HepG2 (cell line): ENCODE data around the gene TOX2. TPM values are rescaled to one million over a fixed set of nuclear protein-coding genes. Genes with fewer than 3 reads are reported as not detected.

Experiments used
- AGO1 ChIP-seq: fragments of 200-400 bp; formaldehyde crosslinking; IDR thresholded peaks from 2 replicates; pipeline ENCODE4 v1.6.1; 2017; ENCODE audit warnings: mild to moderate bottlenecking, low read depth, low read length, moderate library complexity; ENCODE audit not compliant: poor library complexity, severe bottlenecking
- AKAP8 ChIP-seq: sonication (generic); formaldehyde crosslinking; IDR thresholded peaks from 2 replicates; pipeline ENCODE4 v1.5.1; 2020; ENCODE audit warnings: mild to moderate bottlenecking, missing genetic modification reagents
- BORCS8-MEF2B ChIP-seq: sonication (generic); formaldehyde crosslinking; IDR thresholded peaks from 2 replicates; pipeline ENCODE4 v1.8.0; 2022; ENCODE audit warnings: mild to moderate bottlenecking, missing genetic modification reagents
- DZIP1 ChIP-seq: sonication (generic); formaldehyde crosslinking; IDR thresholded peaks from 2 replicates; pipeline ENCODE4 v1.5.0; 2020; ENCODE audit warnings: mild to moderate bottlenecking, missing genetic modification reagents
- ESRRA ChIP-seq: sonication (generic); formaldehyde crosslinking; IDR thresholded peaks from 2 replicates; pipeline ENCODE4 v1.5.1; 2020; ENCODE audit warnings: mild to moderate bottlenecking, low read depth, missing genetic modification reagents
- HOXD1 ChIP-seq: sonication (generic); formaldehyde crosslinking; IDR thresholded peaks from 2 replicates; pipeline ENCODE4 v1.5.0; 2020; ENCODE audit warnings: missing genetic modification reagents
- JDP2 ChIP-seq: sonication (generic); formaldehyde crosslinking; IDR thresholded peaks from 2 replicates; pipeline ENCODE4 v1.8.1; 2022; ENCODE audit warnings: missing genetic modification reagents, borderline replicate concordance
- NCOA2 ChIP-seq: sonication (generic); formaldehyde crosslinking; IDR thresholded peaks from 2 replicates; pipeline ENCODE4 v1.8.0; 2022; ENCODE audit warnings: inconsistent platforms
- PCBP2 ChIP-seq: fragments of 200-400 bp; formaldehyde crosslinking; optimal IDR thresholded peaks from 2 replicates; pipeline ENCODE3; 2018; ENCODE audit warnings: low read length, low read depth; ENCODE audit not compliant: poor library complexity, severe bottlenecking
- POGZ ChIP-seq: sonication (generic); formaldehyde crosslinking; IDR thresholded peaks from 2 replicates; pipeline ENCODE4 v1.4.0; 2020; ENCODE audit warnings: mild to moderate bottlenecking, missing genetic modification reagents
- PPARG ChIP-seq: conservative IDR thresholded peaks from 2 replicates; pipeline ENCODE4 v1.6.1; 2016; ENCODE audit warnings: missing biosample characterization, missing genetic modification reagents
- RAD21 ChIP-seq: fragments of 450-650 bp; formaldehyde crosslinking; IDR thresholded peaks from 2 replicates; pipeline ENCODE4 v1.5.0; 2020; ENCODE audit warnings: mild to moderate bottlenecking
- SATB2 ChIP-seq: sonication (generic); formaldehyde crosslinking; IDR thresholded peaks from 2 replicates; pipeline ENCODE4 v1.5.0; 2020; ENCODE audit warnings: missing genetic modification reagents
- SCMH1 ChIP-seq: sonication (generic); formaldehyde crosslinking; IDR thresholded peaks from 2 replicates; pipeline ENCODE4 v1.9.0; 2021; ENCODE audit warnings: missing genetic modification reagents, mild to moderate bottlenecking, borderline replicate concordance
- SP2 ChIP-seq: sonication (generic); formaldehyde crosslinking; IDR thresholded peaks from 2 replicates; pipeline ENCODE4 v1.5.1; 2020; ENCODE audit warnings: mild to moderate bottlenecking, missing genetic modification reagents
- TAF1 ChIP-seq: sonication (generic); formaldehyde crosslinking; IDR thresholded peaks from 2 replicates; pipeline ENCODE4 v1.4.0; 2020; ENCODE audit warnings: missing genetic modification reagents
- TRIM24 ChIP-seq: sonication (generic); formaldehyde crosslinking; IDR thresholded peaks from 2 replicates; pipeline ENCODE4 v1.8.0; 2022; ENCODE audit warnings: mild to moderate bottlenecking, missing genetic modification reagents
- YEATS2 ChIP-seq: sonication (generic); formaldehyde crosslinking; IDR thresholded peaks from 2 replicates; pipeline ENCODE4 v1.4.0; 2020; ENCODE audit warnings: missing genetic modification reagents, borderline replicate concordance
- ZBTB39 ChIP-seq: sonication (generic); formaldehyde crosslinking; IDR thresholded peaks from 2 replicates; pipeline ENCODE4 v1.5.0; 2020; ENCODE audit warnings: missing genetic modification reagents
- ZNF121 ChIP-seq: sonication (generic); formaldehyde crosslinking; IDR thresholded peaks from 2 replicates; pipeline ENCODE4 v1.5.0; 2020; ENCODE audit warnings: mild to moderate bottlenecking, missing genetic modification reagents
- ZNF253 ChIP-seq: sonication (generic); formaldehyde crosslinking; IDR thresholded peaks from 2 replicates; pipeline ENCODE4 v1.8.0; 2022; ENCODE audit warnings: mild to moderate bottlenecking, missing genetic modification reagents, borderline replicate concordance
- ZNF337 ChIP-seq: sonication (generic); formaldehyde crosslinking; IDR thresholded peaks from 2 replicates; pipeline ENCODE4 v1.5.1; 2020; ENCODE audit warnings: missing genetic modification reagents, low read depth, mild to moderate bottlenecking, borderline replicate concordance
- ZNF740 ChIP-seq: sonication (generic); formaldehyde crosslinking; IDR thresholded peaks from 2 replicates; pipeline ENCODE4 v1.4.0; 2020; ENCODE audit warnings: missing genetic modification reagents
- polyA plus RNA-seq, 8 experiments: library from polyadenylated mRNA; depleted of rRNA in 3 of 8; stranded (reverse) in 7 of 8; unstranded in 1 of 8; fragments of >200 nt; fragmentation: Illumina TruSeq in 4 of 8; extraction: Trizol in 4 of 8; gene quantifications; 2 replicates each; pipeline versions ENCODE4 v1.2.1 to v1.2.3, GENCODE V29; 2011 to 2016; ENCODE audit warnings: low read depth in 4 of 8, missing spikeins in 1 of 8, mixed read lengths in 1 of 8; ENCODE audit not compliant: insufficient read depth in 1 of 8
- total RNA-seq, 5 experiments: library from RNA; depleted of rRNA; stranded (reverse); fragments of >200 nt; fragmentation: Illumina TruSeq; extraction: Trizol; gene quantifications; 2 replicates each; pipeline ENCODE4 v1.2.3, GENCODE V29; 2016; ENCODE audit warnings: low read depth in 1 of 5
- TF ChIP-seq, protein P1 (sequence below): sonication (generic); formaldehyde crosslinking; IDR thresholded peaks from 2 replicates; pipeline ENCODE4 v1.4.0; 2020; ENCODE audit warnings: missing genetic modification reagents

The TOX2 gene
- total and polyA plus RNA-seq, 2 of the 13 experiments (the other 11 are each of a cell fraction or from before 2014, with no cell fraction given) = not detected

GRCh38 chr20:43959079-43959919, 44.6 kb downstream of the TOX2 start (continued):
- no peak for TF ChIP-seq HOXD1 (CRISPR knock-in tag)
- no peak for TF ChIP-seq ZNF121 (CRISPR knock-in tag)
- no peak for TF ChIP-seq JDP2 (CRISPR knock-in tag)
- TF ChIP-seq SCMH1 (CRISPR knock-in tag) = no peak
- no peak for TF ChIP-seq ZNF337 (CRISPR knock-in tag)
- TF ChIP-seq AGO1 = no peak
- peak; percentile 73 for TF ChIP-seq PPARG (CRISPR knock-in tag)
- TF ChIP-seq YEATS2 = no peak; the same call in 1 of the 2 replicates
- TF ChIP-seq PCBP2 = no peak
- TF ChIP-seq, protein P1, sequence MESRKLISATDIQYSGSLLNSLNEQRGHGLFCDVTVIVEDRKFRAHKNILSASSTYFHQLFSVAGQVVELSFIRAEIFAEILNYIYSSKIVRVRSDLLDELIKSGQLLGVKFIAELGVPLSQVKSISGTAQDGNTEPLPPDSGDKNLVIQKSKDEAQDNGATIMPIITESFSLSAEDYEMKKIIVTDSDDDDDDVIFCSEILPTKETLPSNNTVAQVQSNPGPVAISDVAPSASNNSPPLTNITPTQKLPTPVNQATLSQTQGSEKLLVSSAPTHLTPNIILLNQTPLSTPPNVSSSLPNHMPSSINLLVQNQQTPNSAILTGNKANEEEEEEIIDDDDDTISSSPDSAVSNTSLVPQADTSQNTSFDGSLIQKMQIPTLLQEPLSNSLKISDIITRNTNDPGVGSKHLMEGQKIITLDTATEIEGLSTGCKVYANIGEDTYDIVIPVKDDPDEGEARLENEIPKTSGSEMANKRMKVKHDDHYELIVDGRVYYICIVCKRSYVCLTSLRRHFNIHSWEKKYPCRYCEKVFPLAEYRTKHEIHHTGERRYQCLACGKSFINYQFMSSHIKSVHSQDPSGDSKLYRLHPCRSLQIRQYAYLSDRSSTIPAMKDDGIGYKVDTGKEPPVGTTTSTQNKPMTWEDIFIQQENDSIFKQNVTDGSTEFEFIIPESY (CRISPR knock-in tag) = no peak
- TF ChIP-seq ZBTB39 = no peak
- peak; percentile 50; the same call in 1 of the 2 replicates for TF ChIP-seq NCOA2 (CRISPR knock-in tag)
- no peak for TF ChIP-seq TAF1 (CRISPR knock-in tag)
- TF ChIP-seq ZNF253 (CRISPR knock-in tag) = no peak
- no peak for TF ChIP-seq RAD21 (CRISPR knock-in tag)
- peak; percentile 86 for TF ChIP-seq POGZ
- no peak for TF ChIP-seq BORCS8-MEF2B (CRISPR knock-in tag)
- no peak for TF ChIP-seq ZNF740 (CRISPR knock-in tag)
- TF ChIP-seq SATB2 (CRISPR knock-in tag) = no peak
- peak; percentile 94 for TF ChIP-seq ESRRA
- TF ChIP-seq DZIP1 (CRISPR knock-in tag) = no peak
- TF ChIP-seq AKAP8 (CRISPR knock-in tag) = no peak
- peak; percentile 91; the same call in 1 of the 2 replicates for TF ChIP-seq TRIM24 (CRISPR knock-in tag)
- no peak; the same call in none of the 2 replicates for TF ChIP-seq SP2 (CRISPR knock-in tag)
